Spleen (tissue), 11 donors: Measurements from ENCODE around the gene TLE5. TPM values are rescaled to one million over a fixed set of nuclear protein-coding genes. Genes with fewer than 3 reads are reported as not detected.
A peak's percentile ranks its signal among the peaks of the same experiment; 100 is the strongest.
"Not testable (repeated sequence)": the region's sequence is repeated elsewhere in the genome, so short reads cannot be mapped to it uniquely, and the experiment has no call there.

Experiments
- DNase-seq: peaks from one replicate; pipeline ENCODE4 v3.0.0-alpha.2; 2020
- H3K27ac ChIP-seq, 8 donors: fragments of 200-600 bp; sonication (generic) in 7 of 8; 1 replicate in 4 of 8; 2 replicates in 4 of 8; pipeline versions ENCODE4 v1.5.0 to v1.8.0; 2016 to 2021; ENCODE audit warnings: inconsistent platforms in 4 of 8, mild to moderate bottlenecking in 4 of 8, moderate library complexity in 1 of 8
- H3K27me3 ChIP-seq, 7 donors: fragments of 200-600 bp; sonication (generic) in 6 of 7; replicated peaks in 1 of 7; 1 replicate in 4 of 7; 2 replicates in 3 of 7; pipeline versions ENCODE4 v1.5.0 to v1.8.0; 2016 to 2021; ENCODE audit warnings: inconsistent platforms in 3 of 7, mild to moderate bottlenecking in 1 of 7
- H3K36me3 ChIP-seq, 6 donors: fragments of 200-600 bp; sonication (generic) in 5 of 6; 1 replicate in 4 of 6; 2 replicates in 2 of 6; pipeline versions ENCODE4 v1.5.0 to v1.8.0; 2016 to 2021; ENCODE audit warnings: inconsistent platforms in 2 of 6
- H3K4me1 ChIP-seq, 6 donors: fragments of 200-600 bp; sonication (generic) in 5 of 6; 1 replicate in 3 of 6; 2 replicates in 3 of 6; pipeline versions ENCODE4 v1.5.0 to v1.8.0; 2016 to 2021; ENCODE audit warnings: inconsistent platforms in 3 of 6
- H3K4me3 ChIP-seq, 8 donors: fragments of 200-600 bp; sonication (generic) in 7 of 8; 1 replicate in 4 of 8; 2 replicates in 4 of 8; pipeline versions ENCODE4 v1.5.0 to v1.8.0; 2016 to 2021; ENCODE audit warnings: inconsistent platforms in 4 of 8, mild to moderate bottlenecking in 4 of 8, moderate library complexity in 2 of 8
- H3K9me3 ChIP-seq, 8 donors: fragments of 200-600 bp; sonication (generic) in 7 of 8; 1 replicate in 4 of 8; 2 replicates in 4 of 8; pipeline versions ENCODE4 v1.5.0 to v1.8.0; 2016 to 2021; ENCODE audit warnings: inconsistent platforms in 4 of 8
- CTCF ChIP-seq, 11 experiments: fragments of 200-600 bp in 7 of 11; fragments of 450-650 bp in 4 of 11; sonication (generic) in 4 of 11; IDR thresholded peaks in 8 of 11; conservative IDR thresholded peaks in 3 of 11; 1 replicate in 7 of 11; 2 replicates in 4 of 11; pipeline versions ENCODE4 v1.4.0 to v1.8.0; 2016 to 2021; ENCODE audit warnings: antibody characterized with exemption in 11 of 11, inconsistent platforms in 4 of 11, mild to moderate bottlenecking in 1 of 11
- POLR2A ChIP-seq, 3 donors: fragments of 450-650 bp; IDR thresholded peaks; one replicate each; pipeline ENCODE4 v1.5.1; 2017; ENCODE audit warnings: antibody characterized with exemption in 3 of 3, mild to moderate bottlenecking in 1 of 3
- POLR2AphosphoS5 ChIP-seq, 3 donors: sonication (generic); formaldehyde crosslinking; IDR thresholded peaks; one replicate each; pipeline ENCODE4 v1.5.1; 2017; ENCODE audit warnings: antibody characterized with exemption in 3 of 3
- WGBS, 5 donors: extraction: QIAGEN DNeasy Blood & Tissue Kit in 3 of 5; methylation state at CpG; one replicate each; pipeline versions ENCODE4 v1.1.5 to v1.1.7; 2013 to 2018; 5-methylcytosine and 5-hydroxymethylcytosine counted together
- intact Hi-C: fragments of 100-400 bp; cut with DNase I; formaldehyde crosslinking; loops from one replicate; pipeline ENCODE4 v1.15.0; 2023; ENCODE audit warnings: low total_unique reads
- polyA plus RNA-seq, 3 donors: library from polyadenylated mRNA; stranded (reverse); fragments of 200-250 nt; gene quantifications; one replicate each; pipeline ENCODE4 v1.2.1, GENCODE V29; 2013
- total RNA-seq, 7 donors: library from RNA; depleted of rRNA in 3 of 7; stranded (reverse); fragments of >200 nt in 3 of 7; fragmentation: NEBNext Ultra II Directional in 4 of 7; extraction: Animal tissue kit (Norgen Biotek cat#: 25700) in 4 of 7; gene quantifications; one replicate each; pipeline versions ENCODE4 v1.1.0 to v1.2.1, GENCODE V29; 2016 to 2021
- donor health status: healthy with polysubstance abuse.
- donor health status: DM: no; HTN: no; CAD: no; lungs with moderate emphysema.
- donor health status: DM: no; HTN: no; CAD: no.
- donor health status: Bipolar disorder and iron deficiency.
- donor health status: healthy.
- donor health status: DM: no; HTN: no; CAD: no.
- donor health status: DM: yes; HTN: yes; CAD: no.

The TLE5 gene
- total and polyA plus RNA-seq, 10 donors: 325 to 618 (median 435) TPM

GRCh38 chr19:3094601-3095440, 32.5 kb upstream of the TLE5 start:
- no peaks in the 10 kb centered on the region for H3K36me3 ChIP-seq
- H3K4me1 ChIP-seq: peaks cover 39 to 58% (median 54%) of the 10 kb centered on the region in 6 donors
- peaks cover 0 to 58% (median 0%) of the 10 kb centered on the region in 7 donors for H3K27me3 ChIP-seq
- intact Hi-C loops: no loop called here
- no peak for TF ChIP-seq POLR2AphosphoS5 (IDR thresholded peaks at IDR 0.05)
- no peak for TF ChIP-seq POLR2A (IDR thresholded peaks at IDR 0.05)
- TF ChIP-seq CTCF (IDR thresholded peaks at IDR 0.05 in 8 of 11, conservative IDR thresholded peaks at IDR 0.05 in 3 of 11): no peak
- H3K4me3 ChIP-seq: peak overlapping the region; percentile 55 to 84 (median 67)
- no peaks in the 10 kb centered on the region for H3K9me3 ChIP-seq
- WGBS, 5 donors: 2 to 12% (median 4%) methylated on average over 10 to 57 of the region's 57 CpGs
- peak overlapping the region in 7 of 8 donors; percentile 27 to 90 (median 84) for H3K27ac ChIP-seq
- DNase-seq: peak; percentile 82

GRCh38 chr19:3089299-3089855, 27.1 kb upstream of the TLE5 start:
- H3K4me3 ChIP-seq, DNase-seq, H3K36me3 ChIP-seq, intact Hi-C loops, H3K27me3 ChIP-seq, H3K9me3 ChIP-seq, H3K27ac ChIP-seq: not testable (repeated sequence)
- 81 to 90% (median 87%) methylated on average over 7 of the region's 7 CpGs for WGBS, 5 donors
- peaks cover 0 to 11% (median 1%) of the 10 kb centered on the region in 6 donors for H3K4me1 ChIP-seq

GRCh38 chr19:3087769-3088168, 25.5 kb upstream of the TLE5 start:
- Histone ChIP-seq H3K4me3 (no peak overlapping the region), H3K9me3 (no peaks in the 10 kb centered on the region), H3K4me1 (peaks cover 0 to 6% (median 0%) of the 10 kb centered on the region in 6 donors), H3K27me3 (no peaks in the 10 kb centered on the region), H3K36me3 (no peaks in the 10 kb centered on the region), H3K27ac (no peak overlapping the region)
- DNase-seq: no peak
- no peak for TF ChIP-seq CTCF (IDR thresholded peaks at IDR 0.05 in 8 of 11, conservative IDR thresholded peaks at IDR 0.05 in 3 of 11)
- no peak for TF ChIP-seq POLR2A (IDR thresholded peaks at IDR 0.05)
- TF ChIP-seq POLR2AphosphoS5 (IDR thresholded peaks at IDR 0.05): no peak
- intact Hi-C loops: no loop called here
- 82 to 94% (median 92%) methylated on average over 9 to 10 of the region's 10 CpGs for WGBS, 5 donors

GRCh38 chr19:3084943-3085342, 22.6 kb upstream of the TLE5 start:
- no peak for DNase-seq
- TF ChIP-seq POLR2AphosphoS5 (IDR thresholded peaks at IDR 0.05) (peak in 1 of 3 donors; percentile 58), POLR2A (IDR thresholded peaks at IDR 0.05) (no peak)
- H3K4me3 ChIP-seq: no peak overlapping the region
- no peaks in the 10 kb centered on the region for H3K27me3 ChIP-seq
- peaks cover 0 to 20% (median 7%) of the 10 kb centered on the region in 6 donors for H3K4me1 ChIP-seq
- no peaks in the 10 kb centered on the region for H3K36me3 ChIP-seq
- intact Hi-C loops: no loop called here
- H3K27ac ChIP-seq: peak overlapping the region in 2 of 8 donors; percentile 26 to 43
- WGBS, 5 donors: 59 to 73% (median 64%) methylated on average over 9 to 10 of the region's 10 CpGs
- no peaks in the 10 kb centered on the region for H3K9me3 ChIP-seq

- H3K27me3 ChIP-seq: no peaks in the 10 kb centered on the region
- no peaks in the 10 kb centered on the region for H3K36me3 ChIP-seq
- no peaks in the 10 kb centered on the region for H3K9me3 ChIP-seq
- intact Hi-C loops: no loop called here
- no peak for TF ChIP-seq CTCF (IDR thresholded peaks at IDR 0.05 in 8 of 11, conservative IDR thresholded peaks at IDR 0.05 in 3 of 11)
- no peak for TF ChIP-seq POLR2A (IDR thresholded peaks at IDR 0.05)
- no peak for TF ChIP-seq POLR2AphosphoS5 (IDR thresholded peaks at IDR 0.05)
- no peak overlapping the region for H3K27ac ChIP-seq
- no peak for DNase-seq
- peaks cover 0 to 20% (median 7%) of the 10 kb centered on the region in 6 donors for H3K4me1 ChIP-seq
- WGBS, 5 donors: 87 to 97% (median 95%) methylated on average over 7 of the region's 7 CpGs
- no peak overlapping the region for H3K4me3 ChIP-seq
Measured at GRCh38 chr19:3083964-3084363, 21.7 kb upstream of the TLE5 start.
